Neural cell (in vitro differentiated cells): Measurements from ENCODE around the gene SLC23A1.

Experiments
- CTCF ChIP-seq: fragments of 450-650 bp; IDR thresholded peaks from 2 replicates; pipeline ENCODE4 v1.5.1; 2014; ENCODE audit warnings: antibody characterized with exemption, mild to moderate bottlenecking, moderate library complexity; ENCODE audit not compliant: poor library complexity, severe bottlenecking
- EP300 ChIP-seq: fragments of 450-650 bp; conservative IDR thresholded peaks from 2 replicates; pipeline ENCODE4 v1.6.1; 2014; ENCODE audit warnings: antibody characterized with exemption, mild to moderate bottlenecking, moderate library complexity; ENCODE audit not compliant: poor library complexity, severe bottlenecking
- EZH2 ChIP-seq: fragments of 200-600, 300-800 bp; shearing (Covaris generic), sonication (generic); IDR thresholded peaks from 2 replicates; pipeline ENCODE4 v1.6.1; 2014; ENCODE audit warnings: antibody characterized with exemption, low read length, borderline replicate concordance, mild to moderate bottlenecking; ENCODE audit not compliant: insufficient read depth, poor library complexity, severe bottlenecking
- MXI1 ChIP-seq: fragments of 450-650 bp; conservative IDR thresholded peaks from 2 replicates; pipeline ENCODE4 v1.6.1; 2014; ENCODE audit warnings: antibody characterized with exemption, mild to moderate bottlenecking; ENCODE audit not compliant: poor library complexity, severe bottlenecking
- POLR2AphosphoS5 ChIP-seq: IDR thresholded peaks from 2 replicates; pipeline ENCODE4 v1.6.1; 2012
- RAD21 ChIP-seq: fragments of 450-650 bp; conservative IDR thresholded peaks from 2 replicates; pipeline ENCODE4 v1.6.1; 2014; ENCODE audit warnings: antibody characterized with exemption, mild to moderate bottlenecking, moderate library complexity
- SMC3 ChIP-seq: fragments of 450-650 bp; conservative IDR thresholded peaks from 2 replicates; pipeline ENCODE4 v1.6.1; 2014; ENCODE audit warnings: antibody characterized with exemption, mild to moderate bottlenecking, moderate library complexity; ENCODE audit not compliant: poor library complexity
- TAF1 ChIP-seq: IDR thresholded peaks from 2 replicates; pipeline ENCODE4 v1.6.1; 2012; ENCODE audit warnings: low read depth
- TF ChIP-seq, protein P1 (sequence below): IDR thresholded peaks from 2 replicates; pipeline ENCODE4 v1.6.1; 2012; ENCODE audit warnings: borderline replicate concordance

- TF ChIP-seq CTCF: peak; percentile 22
- TF ChIP-seq SMC3: no peak
- no peak for TF ChIP-seq MXI1
- no peak for TF ChIP-seq EP300
- TF ChIP-seq, protein P1, sequence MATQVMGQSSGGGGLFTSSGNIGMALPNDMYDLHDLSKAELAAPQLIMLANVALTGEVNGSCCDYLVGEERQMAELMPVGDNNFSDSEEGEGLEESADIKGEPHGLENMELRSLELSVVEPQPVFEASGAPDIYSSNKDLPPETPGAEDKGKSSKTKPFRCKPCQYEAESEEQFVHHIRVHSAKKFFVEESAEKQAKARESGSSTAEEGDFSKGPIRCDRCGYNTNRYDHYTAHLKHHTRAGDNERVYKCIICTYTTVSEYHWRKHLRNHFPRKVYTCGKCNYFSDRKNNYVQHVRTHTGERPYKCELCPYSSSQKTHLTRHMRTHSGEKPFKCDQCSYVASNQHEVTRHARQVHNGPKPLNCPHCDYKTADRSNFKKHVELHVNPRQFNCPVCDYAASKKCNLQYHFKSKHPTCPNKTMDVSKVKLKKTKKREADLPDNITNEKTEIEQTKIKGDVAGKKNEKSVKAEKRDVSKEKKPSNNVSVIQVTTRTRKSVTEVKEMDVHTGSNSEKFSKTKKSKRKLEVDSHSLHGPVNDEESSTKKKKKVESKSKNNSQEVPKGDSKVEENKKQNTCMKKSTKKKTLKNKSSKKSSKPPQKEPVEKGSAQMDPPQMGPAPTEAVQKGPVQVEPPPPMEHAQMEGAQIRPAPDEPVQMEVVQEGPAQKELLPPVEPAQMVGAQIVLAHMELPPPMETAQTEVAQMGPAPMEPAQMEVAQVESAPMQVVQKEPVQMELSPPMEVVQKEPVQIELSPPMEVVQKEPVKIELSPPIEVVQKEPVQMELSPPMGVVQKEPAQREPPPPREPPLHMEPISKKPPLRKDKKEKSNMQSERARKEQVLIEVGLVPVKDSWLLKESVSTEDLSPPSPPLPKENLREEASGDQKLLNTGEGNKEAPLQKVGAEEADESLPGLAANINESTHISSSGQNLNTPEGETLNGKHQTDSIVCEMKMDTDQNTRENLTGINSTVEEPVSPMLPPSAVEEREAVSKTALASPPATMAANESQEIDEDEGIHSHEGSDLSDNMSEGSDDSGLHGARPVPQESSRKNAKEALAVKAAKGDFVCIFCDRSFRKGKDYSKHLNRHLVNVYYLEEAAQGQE: no peak
- no peak for TF ChIP-seq EZH2
- no peak for TF ChIP-seq RAD21
- no peak for TF ChIP-seq POLR2AphosphoS5
- TF ChIP-seq TAF1: no peak
These were observed 19.6 kb upstream of the SLC23A1 start for GRCh38 chr5:139402561-139403158.
